HG03175 (cell line): Measurements from ENCODE around the gene IRAG1.

Experiments used
- ATAC-seq: cut with Tn5 transposase; IDR thresholded peaks from one replicate; pipeline ENCODE4 v1.9.1; 2021; ENCODE audit warnings: mild to moderate bottlenecking, moderate library complexity; ENCODE audit not compliant: unreplicated experiment

The IRAG1 gene

DNA sequence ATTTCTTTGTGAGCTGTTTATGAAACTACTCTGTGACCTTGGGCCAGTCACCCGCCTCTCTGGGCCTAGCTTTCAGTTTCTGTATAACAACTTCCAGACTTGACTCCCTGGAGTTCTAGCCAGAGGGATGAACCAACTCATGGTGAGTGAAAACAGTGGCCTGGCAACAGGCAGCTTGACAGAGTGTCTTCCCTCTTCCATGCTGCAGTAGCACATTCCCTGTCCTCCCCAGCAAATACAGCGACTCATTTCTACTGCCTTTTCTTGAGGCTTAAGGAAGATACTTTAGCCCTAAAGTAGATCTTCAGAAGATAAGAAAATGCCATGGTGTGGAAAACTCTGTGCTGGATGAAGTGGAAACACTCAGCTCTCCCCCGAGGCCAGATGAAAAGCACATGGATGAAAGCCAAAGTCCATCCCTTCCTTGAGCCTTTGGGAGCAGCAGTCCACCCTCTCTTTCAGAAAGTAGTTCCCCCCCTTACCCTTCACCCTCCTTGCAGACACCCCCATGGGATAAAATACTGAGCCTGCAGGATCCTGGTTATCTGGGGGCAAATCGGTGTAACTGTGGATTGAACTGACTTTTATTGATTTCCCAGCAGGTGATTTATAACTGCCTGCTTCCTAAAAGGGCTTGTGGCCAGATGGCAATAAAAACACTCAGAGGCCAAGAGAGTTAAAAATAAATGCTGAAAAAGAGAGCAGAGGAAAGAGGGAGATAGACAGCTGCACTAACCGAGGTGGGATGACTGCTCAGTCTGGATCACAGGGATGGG lies 24.1 kb downstream of the IRAG1 start:
- no peak for ATAC-seq

DNA sequence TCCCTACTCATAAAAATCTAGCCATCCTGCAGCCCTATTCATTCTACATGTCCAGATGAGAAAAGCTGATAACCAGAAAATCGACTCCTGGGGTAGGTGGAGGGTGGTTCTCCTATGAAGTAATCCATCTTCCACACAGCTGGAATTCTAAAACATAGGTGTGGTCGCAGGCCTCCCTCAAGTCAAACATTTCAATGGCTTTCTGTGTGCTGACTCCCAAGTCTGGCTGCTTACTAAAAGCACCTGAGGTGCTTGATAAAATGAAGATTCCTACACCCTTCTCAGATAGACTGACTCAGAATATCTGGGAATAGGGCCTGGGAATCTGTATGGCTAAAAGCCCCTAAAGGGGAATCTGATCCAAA lies 26.1 kb downstream of the IRAG1 start:
- no peak for ATAC-seq

DNA sequence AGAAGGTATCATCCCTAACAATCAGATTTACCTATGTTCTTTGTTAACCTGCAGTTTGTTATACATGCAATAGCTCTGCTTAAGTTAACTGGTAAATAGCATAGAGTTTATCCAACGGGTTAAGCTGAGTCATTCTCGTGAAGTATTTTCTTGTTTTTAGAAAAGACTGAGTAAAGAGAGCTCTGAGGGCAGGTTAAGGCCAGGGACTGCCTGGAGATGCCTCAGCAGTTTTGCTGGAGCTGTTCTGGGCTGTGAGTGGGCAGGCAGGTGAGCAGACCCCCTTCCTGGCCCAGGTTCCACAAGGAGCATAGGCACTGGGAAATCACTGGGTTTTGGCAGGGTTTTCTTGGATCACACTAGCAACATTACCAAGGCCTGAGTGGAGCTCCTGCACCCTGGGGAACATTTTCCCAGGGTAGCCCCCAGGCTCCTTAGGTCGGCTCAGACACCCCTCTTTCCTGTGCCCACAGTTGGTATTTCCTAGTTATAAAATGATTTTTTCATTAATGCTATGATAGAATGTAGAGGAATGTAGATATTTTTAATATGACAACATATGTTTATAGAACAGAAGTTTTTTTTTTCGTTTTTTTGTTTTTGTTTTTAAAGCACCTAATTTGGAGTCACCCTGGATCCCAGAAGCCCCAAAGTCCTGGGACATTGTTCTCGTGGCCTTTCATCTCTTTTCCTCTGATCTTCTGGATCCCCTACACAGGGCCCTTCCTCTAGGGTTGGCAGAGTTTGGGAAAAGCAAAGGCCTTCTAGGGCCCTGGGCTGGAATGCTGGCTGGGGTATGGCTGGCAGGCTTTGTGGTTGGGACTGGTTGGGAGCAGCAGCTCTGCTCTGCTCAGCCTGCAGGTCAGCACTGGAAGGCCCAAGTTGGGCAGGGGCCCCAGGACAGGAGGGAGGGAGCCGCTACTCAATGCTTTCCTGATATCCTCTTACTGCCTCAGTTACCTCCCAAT lies 26.7 kb downstream of the IRAG1 start:
- no peak for ATAC-seq

DNA sequence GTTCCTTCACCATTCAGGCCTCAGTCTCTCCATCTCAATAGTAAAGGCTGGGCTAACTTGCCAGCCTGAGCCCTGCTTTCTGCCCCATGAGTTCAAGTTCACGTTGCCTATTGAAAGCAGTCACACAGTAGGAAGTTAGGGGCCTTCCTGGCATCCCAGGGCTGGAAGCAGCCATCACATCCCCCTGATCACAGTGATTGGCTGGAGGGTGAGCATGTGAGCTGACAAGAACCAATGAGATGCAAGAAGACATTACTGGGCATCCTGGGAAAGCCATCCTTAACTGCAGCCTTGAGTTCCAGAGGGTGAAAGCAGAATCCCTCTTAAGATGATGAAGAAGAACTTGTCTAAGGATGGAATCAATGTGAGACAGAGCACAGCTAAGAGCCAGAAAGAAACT lies 29.1 kb downstream of the IRAG1 start:
- ATAC-seq = no peak

GRCh38 chr11:10663990-10664389 lies 29.6 kb downstream of the IRAG1 start:
- ATAC-seq = no peak

GRCh38 chr11:10663365-10663764 lies 30.2 kb downstream of the IRAG1 start:
- ATAC-seq = no peak

- no peak for ATAC-seq
Measured at GRCh38 chr11:10660323-10660722, 33.2 kb downstream of the IRAG1 start.

- ATAC-seq = no peak
Measured at GRCh38 chr11:10659339-10660216, 34.0 kb downstream of the IRAG1 start.

DNA sequence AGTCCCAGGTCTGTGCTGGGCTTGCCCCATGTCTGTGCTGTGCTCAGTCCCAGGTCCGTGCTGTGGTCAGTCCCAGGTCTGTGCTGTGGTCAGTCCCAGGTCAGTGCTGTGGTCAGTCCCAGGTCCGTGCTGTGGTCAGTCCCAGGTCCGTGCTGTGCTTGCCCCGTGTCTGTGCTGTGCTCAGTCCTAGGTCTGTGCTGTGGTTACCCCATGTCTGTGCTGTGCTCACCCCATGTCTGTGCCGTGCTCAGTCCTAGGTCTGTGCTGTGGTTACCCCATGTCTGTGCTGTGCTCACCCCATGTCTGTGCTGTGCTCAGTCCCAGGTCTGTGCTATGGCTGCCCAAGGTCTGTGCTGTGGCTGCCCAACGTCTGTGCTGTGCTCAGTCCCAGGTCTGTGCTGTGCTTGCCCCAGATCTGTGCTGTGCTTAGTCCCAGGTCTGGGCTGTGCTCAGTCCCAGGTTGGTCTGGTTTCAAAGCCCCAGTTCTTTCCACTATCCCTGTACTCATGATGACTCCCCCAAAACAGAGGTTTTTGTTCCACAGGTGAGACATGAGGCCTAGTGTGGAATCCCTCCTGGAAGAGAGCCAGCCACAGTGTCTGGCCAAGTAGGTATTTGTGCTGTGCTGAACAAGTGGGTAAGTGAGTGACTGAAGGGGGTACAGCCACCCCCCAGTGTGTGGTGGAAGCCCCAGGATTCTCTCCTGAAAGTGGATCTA lies 34.8 kb downstream of the IRAG1 start:
- no peak for ATAC-seq

DNA sequence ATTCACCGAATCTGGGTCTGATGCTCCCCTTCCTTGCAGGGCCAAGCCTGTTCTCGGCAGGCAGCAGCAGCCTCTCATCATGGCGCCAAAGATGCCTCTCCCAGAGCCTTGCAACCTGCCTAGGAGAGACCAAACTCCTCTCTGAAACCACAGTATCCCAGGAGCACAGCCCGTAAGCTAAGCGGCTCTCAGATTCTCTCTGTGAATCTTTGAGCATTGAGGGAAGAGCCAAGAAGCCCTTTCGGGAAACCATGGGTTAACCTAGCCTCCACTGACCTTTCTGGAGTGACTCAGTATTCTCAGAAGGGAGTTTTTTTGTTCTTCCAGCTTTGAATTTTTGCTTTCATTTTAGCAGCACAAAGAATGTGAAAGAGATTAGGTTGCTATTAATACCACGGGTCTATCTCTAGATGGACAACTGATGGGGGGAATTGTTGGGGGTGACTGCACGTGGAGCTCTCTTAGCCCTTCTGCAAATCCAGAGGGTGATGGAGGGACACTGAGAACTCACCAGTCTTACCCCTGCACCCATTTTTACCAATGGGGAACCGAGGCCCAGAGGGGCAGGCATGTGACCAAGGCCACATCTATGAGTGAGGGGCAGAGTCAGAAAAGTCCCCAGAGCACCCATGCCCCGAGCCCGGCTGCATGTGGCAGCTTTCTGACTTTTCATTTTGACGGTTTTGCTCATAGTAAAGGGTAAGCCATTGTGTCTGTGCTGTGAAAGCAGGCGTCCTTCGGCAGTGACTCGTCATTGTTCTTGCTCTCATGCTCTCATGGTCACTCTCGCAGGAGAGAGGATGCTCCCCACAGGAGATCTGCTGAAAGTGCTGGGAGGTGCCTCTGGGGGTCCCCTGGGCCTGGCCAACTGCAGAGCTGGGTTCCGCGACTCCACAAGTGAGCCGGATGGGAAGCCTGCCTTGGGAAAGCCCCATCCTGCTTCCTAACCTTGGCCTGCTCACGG lies 36.0 kb downstream of the IRAG1 start:
- ATAC-seq = peak; percentile 44

DNA sequence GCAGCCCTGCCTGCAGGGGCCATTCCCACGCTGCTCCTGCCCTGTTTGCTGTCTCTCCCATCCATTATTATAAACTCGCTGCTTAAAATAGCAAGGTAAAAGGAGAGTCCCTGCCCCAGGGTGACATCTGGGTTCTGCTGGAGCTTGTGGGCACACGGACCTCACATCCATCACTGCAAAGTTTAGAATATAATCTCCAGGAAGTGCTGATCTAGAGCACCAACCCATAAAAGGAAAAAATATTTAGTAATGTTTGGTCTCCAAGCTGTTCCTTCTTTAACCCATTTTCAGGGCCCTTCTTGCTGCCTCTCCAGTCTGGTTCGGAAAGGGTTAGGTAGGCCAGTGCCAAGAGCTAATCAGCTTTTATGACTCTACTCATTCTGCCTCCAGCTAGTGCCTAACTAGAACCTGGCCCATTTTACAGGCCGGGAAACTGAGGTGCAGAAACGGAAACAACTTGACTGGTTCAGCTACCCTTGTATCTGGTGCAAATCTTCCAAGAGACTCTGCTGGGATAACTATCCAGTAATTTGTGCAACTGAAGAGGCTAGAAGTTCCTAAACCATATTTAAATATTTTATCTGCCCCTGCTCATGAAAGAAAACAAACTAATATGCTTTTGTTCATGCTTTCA lies 37.5 kb downstream of the IRAG1 start:
- ATAC-seq = no peak

GRCh38 chr11:10655227-10655626 lies 38.3 kb downstream of the IRAG1 start:
- ATAC-seq = no peak

GRCh38 chr11:10654811-10655150 lies 38.8 kb downstream of the IRAG1 start:
- ATAC-seq = no peak

DNA sequence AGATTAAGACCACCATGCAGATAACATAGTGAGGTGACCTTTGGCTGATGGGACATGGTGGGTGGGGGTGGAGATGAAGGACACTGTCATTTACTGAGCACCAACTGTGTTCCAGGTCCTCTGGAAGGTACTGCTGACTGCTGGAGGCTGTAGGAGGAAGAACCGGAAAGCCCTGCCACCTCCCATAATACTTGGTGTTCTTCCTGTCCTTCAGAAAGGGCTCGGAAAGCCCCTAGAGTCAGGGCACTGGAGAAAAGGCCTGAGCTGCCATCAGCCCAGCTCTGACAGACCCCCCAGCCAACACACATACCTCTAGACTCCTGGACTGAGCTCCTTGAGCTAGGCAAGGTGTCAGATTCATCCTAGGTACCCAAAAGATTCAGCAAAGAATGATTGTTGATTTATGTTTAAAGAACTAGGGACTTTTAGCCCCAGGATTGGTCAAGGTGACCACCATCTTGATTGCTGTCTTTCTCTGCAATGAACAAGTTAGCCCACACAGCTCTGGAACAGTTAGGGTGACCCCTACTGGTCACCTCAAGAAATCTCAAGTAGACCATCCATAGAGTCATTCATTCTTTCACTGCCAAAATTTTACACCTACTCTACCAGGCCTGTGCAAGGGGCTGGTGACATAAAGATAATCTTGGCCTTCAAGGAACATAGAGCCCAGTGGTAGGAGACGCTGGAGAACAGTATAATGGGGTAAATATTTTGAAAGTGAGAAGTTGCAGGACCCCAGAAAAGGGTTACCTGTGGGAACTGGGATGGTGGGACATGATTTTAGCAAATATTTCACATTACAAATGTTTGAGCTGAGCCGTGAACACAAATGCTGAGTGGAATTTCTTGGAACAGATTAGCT lies 39.4 kb downstream of the IRAG1 start:
- peak; percentile 60 for ATAC-seq

DNA sequence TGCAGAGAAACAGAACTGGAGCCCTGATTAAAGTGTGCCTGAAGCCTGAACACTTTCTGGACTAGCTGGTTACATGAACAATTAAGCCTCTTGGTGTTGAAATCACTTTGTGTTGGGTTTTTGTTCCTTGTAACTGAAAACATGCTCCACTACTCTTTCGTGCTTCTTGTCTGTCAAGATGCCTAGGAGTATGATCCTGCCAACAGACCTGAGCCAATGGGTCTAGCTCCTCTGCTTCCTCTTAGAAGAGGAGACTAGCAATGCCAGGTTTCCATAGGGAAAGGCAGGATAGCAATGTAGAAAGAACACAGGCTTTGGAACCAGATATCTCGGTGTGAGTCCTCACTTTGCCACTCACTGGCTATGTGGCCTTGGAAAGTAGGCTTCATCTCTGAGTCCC lies 40.3 kb downstream of the IRAG1 start:
- no peak for ATAC-seq

GRCh38 chr11:10651656-10652361 lies 41.7 kb downstream of the IRAG1 start:
- ATAC-seq = no peak

DNA sequence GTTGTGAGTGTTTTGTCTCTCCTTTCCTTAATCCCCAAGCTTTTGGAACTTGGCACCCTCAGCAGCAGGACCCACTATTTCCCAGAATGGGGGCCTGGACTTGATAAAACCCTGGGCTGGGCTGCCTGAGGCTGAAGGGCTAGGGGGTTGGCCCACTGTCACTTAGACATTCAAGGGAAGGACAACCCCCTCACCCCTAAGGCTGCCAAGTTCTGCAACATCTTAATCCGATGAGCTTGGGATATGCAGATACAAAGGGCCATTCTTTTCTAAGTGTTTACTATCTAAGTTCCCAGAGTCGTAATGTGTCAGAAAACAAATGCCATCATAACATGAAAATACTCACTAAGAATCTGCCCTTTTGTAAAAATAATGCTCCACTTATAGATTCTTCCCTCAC lies 42.9 kb downstream of the IRAG1 start:
- no peak for ATAC-seq
